Measurements from ENCODE around the gene ZFP36L1.

ZFP36L1 gene

GRCh38 chr14:68823434-68824206 is 30.8 kb upstream of the ZFP36L1 start:
- Histone ChIP-seq H3K27ac (no peak overlapping the region), H3K36me3 (replicated peaks) (no peaks in the 10 kb centered on the region), H3K27me3 (replicated peaks) (no peaks in the 10 kb centered on the region), H3K4me3 (ENCODE audit: low read depth, low read length) (no peak overlapping the region)
- in situ Hi-C loops (cut with HindIII; ENCODE audit: low pct_ligation_motif_present, low sequenced_read_pairs): loop anchor here (25.0 kb wide), 1 partner anchor 886 kb away; no protein-coding TSS in a partner anchor
- no peak for TF ChIP-seq CTCF (IDR thresholded peaks at IDR 0.05; ENCODE audit: low read depth, low read length, missing control alignments)
- DNase-seq: no peak

GRCh38 chr14:68822926-68823325 is 30.1 kb upstream of the ZFP36L1 start:
- TF ChIP-seq CTCF (IDR thresholded peaks at IDR 0.05; ENCODE audit: low read depth, low read length, missing control alignments): no peak
- DNase-seq: no peak
- no peak overlapping the region for H3K27ac ChIP-seq
- no peak overlapping the region for H3K4me3 ChIP-seq (ENCODE audit: low read depth, low read length)
- in situ Hi-C loops (cut with HindIII; ENCODE audit: low pct_ligation_motif_present, low sequenced_read_pairs): loop anchor here (25.0 kb wide), 1 partner anchor 886 kb away; no protein-coding TSS in a partner anchor
- H3K27me3 ChIP-seq (replicated peaks): no peaks in the 10 kb centered on the region
- no peaks in the 10 kb centered on the region for H3K36me3 ChIP-seq (replicated peaks)

- no peak for TF ChIP-seq CTCF (IDR thresholded peaks at IDR 0.05; ENCODE audit: low read depth, low read length, missing control alignments)
- no peak overlapping the region for H3K4me3 ChIP-seq (ENCODE audit: low read depth, low read length)
- no peak overlapping the region for H3K27ac ChIP-seq
- H3K27me3 ChIP-seq (replicated peaks): no peaks in the 10 kb centered on the region
- DNase-seq: no peak
- in situ Hi-C loops (cut with HindIII; ENCODE audit: low pct_ligation_motif_present, low sequenced_read_pairs): loop anchor here (25.0 kb wide), 1 partner anchor 885 kb away; no protein-coding TSS in a partner anchor
- no peaks in the 10 kb centered on the region for H3K36me3 ChIP-seq (replicated peaks)
Measured at GRCh38 chr14:68822132-68822651, 29.3 kb upstream of the ZFP36L1 start.

GRCh38 chr14:68820999-68821683 is 28.3 kb upstream of the ZFP36L1 start:
- in situ Hi-C loops (cut with HindIII; ENCODE audit: low pct_ligation_motif_present, low sequenced_read_pairs): loop anchor here (25.0 kb wide), 1 partner anchor 884 kb away; no protein-coding TSS in a partner anchor
- TF ChIP-seq CTCF (IDR thresholded peaks at IDR 0.05; ENCODE audit: low read depth, low read length, missing control alignments): no peak

GRCh38 chr14:68820536-68820935 is 27.7 kb upstream of the ZFP36L1 start:
- no peak for TF ChIP-seq CTCF (IDR thresholded peaks at IDR 0.05; ENCODE audit: low read depth, low read length, missing control alignments)
- Histone ChIP-seq H3K27ac (no peak overlapping the region), H3K36me3 (replicated peaks) (no peaks in the 10 kb centered on the region), H3K27me3 (replicated peaks) (no peaks in the 10 kb centered on the region), H3K4me3 (ENCODE audit: low read depth, low read length) (no peak overlapping the region)
- DNase-seq: no peak
- in situ Hi-C loops (cut with HindIII; ENCODE audit: low pct_ligation_motif_present, low sequenced_read_pairs): loop anchor here (25.0 kb wide), 1 partner anchor 883 kb away; no protein-coding TSS in a partner anchor

More at GRCh38 chr14:68820999-68821683, 28.3 kb upstream of the ZFP36L1 start:
- no peak overlapping the region for H3K4me3 ChIP-seq (ENCODE audit: low read depth, low read length)
- no peak overlapping the region for H3K27ac ChIP-seq
- H3K27me3 ChIP-seq (replicated peaks): no peaks in the 10 kb centered on the region
- DNase-seq: no peak
- no peaks in the 10 kb centered on the region for H3K36me3 ChIP-seq (replicated peaks)

Measured in brain microvascular endothelial cell (primary cell).